Thyroid gland (tissue), 4 donors: Measurements from ENCODE around the gene INPP5B. TPM values are rescaled to one million over a fixed set of nuclear protein-coding genes. Genes with fewer than 3 reads are reported as not detected.
"Not testable (repeated sequence)": the region's sequence is repeated elsewhere in the genome, so short reads cannot be mapped to it uniquely, and the experiment has no call there.

Experiments
- DNase-seq, 2 donors: peaks; one replicate each; pipeline ENCODE4 v3.0.0-alpha.2; 2019
- H3K27ac ChIP-seq, 3 donors: fragments of 200-600 bp; sonication (generic); 1 replicate in 2 of 3; 2 replicates in 1 of 3; pipeline ENCODE4 v1.5.1; 2016 to 2019; ENCODE audit warnings: mild to moderate bottlenecking in 1 of 3, moderate library complexity in 1 of 3
- H3K27me3 ChIP-seq: fragments of 200-600 bp; sonication (generic); one replicate; pipeline ENCODE4 v1.5.1; 2019
- H3K36me3 ChIP-seq, 2 donors: fragments of 200-600 bp; sonication (generic); one replicate each; pipeline ENCODE4 v1.5.1; 2016 to 2019
- H3K4me1 ChIP-seq, 2 donors: fragments of 200-600 bp; sonication (generic); one replicate each; pipeline ENCODE4 v1.5.1; 2017 to 2019
- H3K4me3 ChIP-seq, 3 donors: fragments of 200-600 bp; sonication (generic); replicated peaks in 1 of 3; 1 replicate in 2 of 3; 2 replicates in 1 of 3; pipeline ENCODE4 v1.5.1; 2016; ENCODE audit warnings: mild to moderate bottlenecking in 1 of 3
- H3K9me3 ChIP-seq: fragments of 200-600 bp; sonication (generic); one replicate; pipeline ENCODE4 v1.5.1; 2017
- POLR2A ChIP-seq, 2 donors: fragments of 450-650 bp; IDR thresholded peaks; one replicate each; pipeline ENCODE4 v1.6.1; 2017; ENCODE audit warnings: antibody characterized with exemption in 2 of 2, mild to moderate bottlenecking in 2 of 2, moderate library complexity in 1 of 2
- WGBS, 2 donors: methylation state at CpG; one replicate each; pipeline ENCODE4 v1.1.5; 2017; 5-methylcytosine and 5-hydroxymethylcytosine counted together
- intact Hi-C: fragments of 100-400 bp; cut with DNase I; formaldehyde crosslinking; loops from one replicate; pipeline ENCODE4 v1.15.1; 2023
- total RNA-seq, 4 donors: library from RNA; depleted of rRNA; stranded (reverse); fragments of >200 nt; gene quantifications; one replicate each; pipeline ENCODE4 v1.2.3, GENCODE V29; 2016
- TF ChIP-seq, protein P1 (sequence below), 6 experiments: fragments of 200-600 bp in 3 of 6; fragments of 450-650 bp in 3 of 6; sonication (generic) in 3 of 6; IDR thresholded peaks; one replicate each; pipeline ENCODE4 v1.5.1; 2016 to 2019; ENCODE audit warnings: antibody characterized with exemption in 6 of 6, mild to moderate bottlenecking in 2 of 6, inconsistent platforms in 1 of 6, moderate library complexity in 1 of 6

INPP5B gene
- total RNA-seq, 4 donors from 2014 or later, result 24.7 to 42.5 (median 30.8) TPM

GRCh38 chr1:37987679-37988078, 40.8 kb upstream of the INPP5B start:
- no peak for TF ChIP-seq POLR2A (IDR thresholded peaks at IDR 0.05)
- TF ChIP-seq, protein P1, sequence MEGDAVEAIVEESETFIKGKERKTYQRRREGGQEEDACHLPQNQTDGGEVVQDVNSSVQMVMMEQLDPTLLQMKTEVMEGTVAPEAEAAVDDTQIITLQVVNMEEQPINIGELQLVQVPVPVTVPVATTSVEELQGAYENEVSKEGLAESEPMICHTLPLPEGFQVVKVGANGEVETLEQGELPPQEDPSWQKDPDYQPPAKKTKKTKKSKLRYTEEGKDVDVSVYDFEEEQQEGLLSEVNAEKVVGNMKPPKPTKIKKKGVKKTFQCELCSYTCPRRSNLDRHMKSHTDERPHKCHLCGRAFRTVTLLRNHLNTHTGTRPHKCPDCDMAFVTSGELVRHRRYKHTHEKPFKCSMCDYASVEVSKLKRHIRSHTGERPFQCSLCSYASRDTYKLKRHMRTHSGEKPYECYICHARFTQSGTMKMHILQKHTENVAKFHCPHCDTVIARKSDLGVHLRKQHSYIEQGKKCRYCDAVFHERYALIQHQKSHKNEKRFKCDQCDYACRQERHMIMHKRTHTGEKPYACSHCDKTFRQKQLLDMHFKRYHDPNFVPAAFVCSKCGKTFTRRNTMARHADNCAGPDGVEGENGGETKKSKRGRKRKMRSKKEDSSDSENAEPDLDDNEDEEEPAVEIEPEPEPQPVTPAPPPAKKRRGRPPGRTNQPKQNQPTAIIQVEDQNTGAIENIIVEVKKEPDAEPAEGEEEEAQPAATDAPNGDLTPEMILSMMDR (IDR thresholded peaks at IDR 0.05), result no peak
- 41 to 50% methylated on average over 1 of the region's 1 CpG for WGBS, 2 donors
- Histone ChIP-seq H3K36me3 (peaks cover 39 to 47% of the 10 kb centered on the region in 2 donors), H3K4me3 (no peak overlapping the region), H3K27me3 (no peaks in the 10 kb centered on the region), H3K4me1 (peaks cover 6 to 11% of the 10 kb centered on the region in 2 donors), H3K9me3 (no peaks in the 10 kb centered on the region), H3K27ac (no peak overlapping the region)
- no peak for DNase-seq
- intact Hi-C loops, result no loop called here

- Histone ChIP-seq H3K9me3 (no peaks in the 10 kb centered on the region), H3K4me3 (no peak overlapping the region), H3K36me3 (peaks cover 75 to 84% of the 10 kb centered on the region in 2 donors), H3K4me1 (peaks cover under 1 to 4% of the 10 kb centered on the region in 2 donors), H3K27me3 (no peaks in the 10 kb centered on the region), H3K27ac (no peak overlapping the region)
- intact Hi-C loops, result no loop called here
- TF ChIP-seq POLR2A (IDR thresholded peaks at IDR 0.05), result no peak
- no peak for DNase-seq
- 94% methylated on average over 2 of the region's 2 CpGs for WGBS, 2 donors
Observed at GRCh38 chr1:37983546-37983945, 36.7 kb upstream of the INPP5B start.

DNA sequence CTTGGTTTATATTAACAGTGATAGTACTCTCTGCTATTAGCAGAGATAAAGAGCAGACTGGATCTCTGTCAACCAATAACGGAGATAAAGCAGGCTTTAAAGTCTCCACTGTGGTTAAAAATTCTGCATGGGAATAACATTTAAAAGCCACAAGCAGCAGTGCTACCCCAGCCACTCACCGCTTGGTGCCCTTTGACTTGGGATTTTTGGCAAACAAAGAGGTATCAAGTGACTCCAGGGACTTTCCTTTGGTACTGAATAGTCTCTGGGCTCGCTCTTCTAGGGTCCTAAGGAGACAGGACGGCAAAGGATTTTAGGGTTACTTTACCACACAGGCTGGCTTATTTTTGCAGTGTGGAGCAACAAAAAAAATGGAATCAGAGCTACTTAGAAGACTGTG, 31.7 kb upstream of the INPP5B start:
- Histone ChIP-seq H3K4me1 (no peaks in the 10 kb centered on the region), H3K4me3 (no peak overlapping the region), H3K36me3 (peaks cover 52 to 76% of the 10 kb centered on the region in 2 donors), H3K27ac (no peak overlapping the region), H3K27me3 (no peaks in the 10 kb centered on the region), H3K9me3 (no peaks in the 10 kb centered on the region)
- no peak for TF ChIP-seq POLR2A (IDR thresholded peaks at IDR 0.05)
- TF ChIP-seq, protein P1 (IDR thresholded peaks at IDR 0.05), result no peak
- no peak for DNase-seq
- 96 to 98% methylated on average over 4 of the region's 4 CpGs for WGBS, 2 donors
- intact Hi-C loops, result no loop called here

GRCh38 chr1:37975083-37975482, 28.2 kb upstream of the INPP5B start:
- intact Hi-C loops, H3K4me3 ChIP-seq, H3K9me3 ChIP-seq, H3K4me1 ChIP-seq, H3K27ac ChIP-seq, H3K27me3 ChIP-seq: not testable (repeated sequence)
- TF ChIP-seq, protein P1 (IDR thresholded peaks at IDR 0.05), result peak in 3 of 6 experiments; percentile 33 to 52 (median 47)
- peak; percentile 25 to 37 for DNase-seq
- peaks cover 26 to 47% of the 10 kb centered on the region in 2 donors for H3K36me3 ChIP-seq
- WGBS, 2 donors, result 61 to 68% methylated on average over 6 of the region's 6 CpGs

DNA sequence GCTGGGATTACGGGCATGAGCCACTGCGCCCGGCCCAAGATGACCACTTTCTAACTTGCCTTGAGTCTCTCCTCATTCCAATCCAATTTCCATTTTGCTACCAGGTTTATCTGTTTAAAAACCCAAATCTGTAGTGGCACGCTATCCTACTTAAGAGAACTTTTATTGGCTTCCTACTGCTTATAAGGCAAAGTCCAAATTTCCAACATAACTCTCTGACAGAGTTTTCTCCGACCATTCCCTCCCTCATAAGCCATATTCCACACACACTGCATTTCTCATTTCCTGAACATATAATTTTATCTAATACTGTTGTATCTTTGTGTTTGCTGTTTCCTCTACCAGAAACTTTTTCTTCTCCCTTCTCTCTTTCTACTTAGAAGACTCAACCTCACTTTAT, 27.7 kb upstream of the INPP5B start:
- Histone ChIP-seq H3K36me3 (peaks cover 26 to 47% of the 10 kb centered on the region in 2 donors), H3K4me3 (no peak overlapping the region), H3K9me3 (no peaks in the 10 kb centered on the region), H3K27me3 (no peaks in the 10 kb centered on the region), H3K4me1 (no peaks in the 10 kb centered on the region), H3K27ac (no peak overlapping the region)
- no peak for TF ChIP-seq POLR2A (IDR thresholded peaks at IDR 0.05)
- TF ChIP-seq, protein P1 (IDR thresholded peaks at IDR 0.05), result no peak
- WGBS, 2 donors, result 98% methylated on average over 5 of the region's 5 CpGs
- DNase-seq, result no peak
- intact Hi-C loops, result no loop called here

DNA sequence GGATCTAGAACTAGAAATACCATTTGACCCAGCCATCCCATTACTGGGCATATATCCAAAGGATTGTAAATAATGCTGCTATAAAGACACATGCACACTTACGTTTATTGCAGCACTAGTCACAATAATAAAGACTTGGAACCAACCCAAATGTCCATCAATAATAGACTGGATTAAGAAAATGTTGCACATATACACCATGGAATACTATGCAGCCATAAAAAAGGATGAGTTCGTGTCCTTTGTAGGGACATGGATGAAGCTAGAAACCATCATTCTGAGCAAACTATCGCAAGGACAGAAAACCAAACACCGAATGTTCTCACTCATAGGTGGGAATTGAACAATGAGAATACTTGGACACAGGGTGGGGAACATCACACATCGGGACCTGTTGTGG, 26.8 kb upstream of the INPP5B start:
- peaks cover 25 to 47% of the 10 kb centered on the region in 2 donors for H3K36me3 ChIP-seq
- H3K9me3 ChIP-seq, H3K27me3 ChIP-seq, H3K27ac ChIP-seq, DNase-seq, H3K4me1 ChIP-seq, intact Hi-C loops, H3K4me3 ChIP-seq: not testable (repeated sequence)
- WGBS, 2 donors, result 93 to 96% methylated on average over 5 of the region's 5 CpGs
